Caco-2 (cell line): ENCODE measurements around the gene CFAP61. TPM values are rescaled to one million over a fixed set of nuclear protein-coding genes. Genes with fewer than 3 reads are reported as not detected.

ENCODE experiments used
- BruUV-seq: library from RNA; stranded (reverse); fragments of 400-500 nt; replicated peaks from 2 replicates; lab custom pipeline; 2021; lab: Mats Ljungman, UMichigan
- CTCF ChIA-PET: fragments of 300-600 bp; sonication (Branson Sonifier 250); formaldehyde crosslinking; loops from one replicate; lab custom pipeline; 2022; ENCODE audit warnings: antibody characterized with exemption; lab: Charles Lee
- POLR2A ChIA-PET: fragments of 300-600 bp; sonication (Branson Sonifier 250); formaldehyde crosslinking; loops from one replicate; lab custom pipeline; 2022; ENCODE audit warnings: antibody characterized with exemption; lab: Charles Lee
- DNase-seq, 2 experiments: peaks; one replicate each; pipeline versions ENCODE4 v3.0.0 to v3.0.0-alpha.2; 2020 to 2022
- H3K27me3 ChIP-seq: replicated peaks from 2 replicates; pipeline ENCODE4 v1.6.0; 2011; ENCODE audit warnings: low read length; ENCODE audit not compliant: control insufficient read depth, insufficient read depth
- H3K36me3 ChIP-seq: 2 replicates; pipeline ENCODE4 v1.5.1; 2011; ENCODE audit warnings: low read length; ENCODE audit not compliant: control insufficient read depth, insufficient read depth
- H3K4me1 ChIP-seq: fragments of 250-450 bp; sonication (Bioruptor Pico); 2 replicates; pipeline ENCODE4 v1.5.1; 2020; ENCODE audit warnings: mild to moderate bottlenecking
- H3K4me3 ChIP-seq: 2 replicates; pipeline ENCODE4 v1.5.1; 2011; ENCODE audit warnings: low read depth, mild to moderate bottlenecking, control low read depth, low read length
- H3K9me3 ChIP-seq: fragments of 250-450 bp; sonication (Bioruptor Pico); 2 replicates; pipeline ENCODE4 v1.5.1; 2020; ENCODE audit warnings: mild to moderate bottlenecking, moderate library complexity
- H3K27ac Mint-ChIP-seq: one replicate; pipeline ENCODE4 v1.8.0; 2022; ENCODE audit warnings: mixed read lengths; ENCODE audit not compliant: unreplicated experiment
- H3K27me3 Mint-ChIP-seq: one replicate; pipeline ENCODE4 v1.8.0; 2022; ENCODE audit warnings: mixed read lengths; ENCODE audit not compliant: insufficient read depth, unreplicated experiment
- H3K36me3 Mint-ChIP-seq: one replicate; pipeline ENCODE4 v1.8.0; 2022; ENCODE audit warnings: mild to moderate bottlenecking, mixed read lengths; ENCODE audit not compliant: insufficient read depth, unreplicated experiment
- H3K4me1 Mint-ChIP-seq: one replicate; pipeline ENCODE4 v1.8.0; 2022; ENCODE audit warnings: low read depth, mixed read lengths; ENCODE audit not compliant: unreplicated experiment
- H3K4me3 Mint-ChIP-seq: one replicate; pipeline ENCODE4 v1.8.0; 2022; ENCODE audit warnings: mild to moderate bottlenecking, moderate library complexity, mixed read lengths; ENCODE audit not compliant: unreplicated experiment
- H3K9me3 Mint-ChIP-seq: one replicate; pipeline ENCODE4 v1.8.0; 2022; ENCODE audit warnings: mixed read lengths; ENCODE audit not compliant: unreplicated experiment
- CTCF ChIP-seq, 2 experiments: fragments of 200-600 bp in 1 of 2; IDR thresholded peaks; 1 replicate in 1 of 2; 2 replicates in 1 of 2; pipeline versions ENCODE4 v1.5.1 to v1.8.0; 2011 to 2022; ENCODE audit warnings: antibody characterized with exemption in 1 of 2, control low read depth in 1 of 2, inconsistent platforms in 1 of 2, low read depth in 1 of 2, low read length in 1 of 2, mild to moderate bottlenecking in 1 of 2, moderate library complexity in 1 of 2; ENCODE audit not compliant: insufficient read depth in 1 of 2, severe bottlenecking in 1 of 2, unreplicated experiment in 1 of 2
- intact Hi-C: fragments of 100-400 bp; cut with micrococcal nuclease; formaldehyde crosslinking; loops from one replicate; pipeline ENCODE4 v1.10.0; 2022; ENCODE audit not compliant: unreplicated experiment
- total RNA-seq: library from RNA; stranded (reverse); gene quantifications from 2 replicates; pipeline ENCODE4 v1.2.3, GENCODE V29; 2022

Gene CFAP61
- total RNA-seq, 1 experiment from 2014 or later, result not detected

- no peaks in the 10 kb centered on the region for H3K27me3 Mint-ChIP-seq
- TF ChIP-seq CTCF (IDR thresholded peaks at IDR 0.05; ENCODE audit: insufficient read depth in 1 of 2, low read depth in 1 of 2, low read length in 1 of 2, severe bottlenecking in 1 of 2, unreplicated experiment in 1 of 2), result no peak
- no peak overlapping the region for H3K27ac Mint-ChIP-seq
- H3K27me3 ChIP-seq, result no peaks in the 10 kb centered on the region
- no peaks in the 10 kb centered on the region; the same call in 1 of the 2 replicates for H3K36me3 ChIP-seq
- H3K36me3 Mint-ChIP-seq, result peaks cover 43% of the 10 kb centered on the region
- peaks cover 11% of the 10 kb centered on the region for H3K4me1 Mint-ChIP-seq
- BruUV-seq, result no TSS peak
- H3K4me3 ChIP-seq, result no peak overlapping the region
- DNase-seq, result no peak
- no peaks in the 10 kb centered on the region for H3K9me3 ChIP-seq
- ChIA-PET POLR2A (no interaction called here), CTCF (no interaction called here)
- intact Hi-C loops, result no loop called here
- no peaks in the 10 kb centered on the region for H3K4me1 ChIP-seq
- no peak overlapping the region for H3K4me3 Mint-ChIP-seq
- no peaks in the 10 kb centered on the region for H3K9me3 Mint-ChIP-seq
Measured at GRCh38 chr20:20023395-20023794, 28.9 kb upstream of the CFAP61 start.

- no peak for DNase-seq
- no peaks in the 10 kb centered on the region for H3K9me3 ChIP-seq
- TF ChIP-seq CTCF (IDR thresholded peaks at IDR 0.05; ENCODE audit: insufficient read depth in 1 of 2, low read depth in 1 of 2, low read length in 1 of 2, severe bottlenecking in 1 of 2, unreplicated experiment in 1 of 2), result no peak
- no peak overlapping the region for H3K4me3 ChIP-seq
- Mint-ChIP-seq H3K36me3 (peaks cover 47% of the 10 kb centered on the region), H3K27ac (no peak overlapping the region), H3K27me3 (no peaks in the 10 kb centered on the region), H3K4me3 (no peak overlapping the region), H3K4me1 (peaks cover 9% of the 10 kb centered on the region), H3K9me3 (no peaks in the 10 kb centered on the region)
- intact Hi-C loops, result no loop called here
- ChIA-PET CTCF (no interaction called here), POLR2A (no interaction called here)
- no TSS peak for BruUV-seq
- no peaks in the 10 kb centered on the region; the same call in 1 of the 2 replicates for H3K36me3 ChIP-seq
- no peaks in the 10 kb centered on the region for H3K4me1 ChIP-seq
- no peaks in the 10 kb centered on the region for H3K27me3 ChIP-seq
Measured at GRCh38 chr20:20024942-20025341, 27.4 kb upstream of the CFAP61 start.

- Mint-ChIP-seq H3K9me3 (no peaks in the 10 kb centered on the region), H3K27me3 (no peaks in the 10 kb centered on the region), H3K27ac (no peak overlapping the region), H3K4me3 (no peak overlapping the region), H3K4me1 (peaks cover 9% of the 10 kb centered on the region), H3K36me3 (peaks cover 49% of the 10 kb centered on the region)
- intact Hi-C loops, result no loop called here
- H3K36me3 ChIP-seq, result no peaks in the 10 kb centered on the region; the same call in 1 of the 2 replicates
- H3K27me3 ChIP-seq, result no peaks in the 10 kb centered on the region
- no peak overlapping the region for H3K4me3 ChIP-seq
- no peaks in the 10 kb centered on the region for H3K9me3 ChIP-seq
- TF ChIP-seq CTCF (IDR thresholded peaks at IDR 0.05; ENCODE audit: insufficient read depth in 1 of 2, low read depth in 1 of 2, low read length in 1 of 2, severe bottlenecking in 1 of 2, unreplicated experiment in 1 of 2), result no peak
- no TSS peak for BruUV-seq
- H3K4me1 ChIP-seq, result no peaks in the 10 kb centered on the region
- no peak for DNase-seq
- ChIA-PET CTCF (no interaction called here), POLR2A (no interaction called here)
Measured at GRCh38 chr20:20027284-20027683, 25.0 kb upstream of the CFAP61 start.
